Stimulated activated effector memory CD8-positive, alpha-beta T cell treated with anti-CD3 and anti-CD28 coated beads, Interleukin-12 subunit alpha, Interleukin-12 subunit beta, amount 100 ng/mL, for 72 hours (primary cell): Measurements from ENCODE around the gene SMIM28.
"Not testable (repeated sequence)": the region's sequence is repeated elsewhere in the genome, so short reads cannot be mapped to it uniquely, and the experiment has no call there.

Source experiments
- ATAC-seq: fragments of 150-1000 bp; cut with Tn5 transposase; 2 replicates; pipeline ENCODE4 v1.10.0; 2021
- DNase-seq, 2 donors: peaks; one replicate each; pipeline ENCODE4 v3.0.0; 2021 to 2022; ENCODE audit warnings: low spot score in 2 of 2
- H3K27ac Mint-ChIP-seq: one replicate; pipeline ENCODE4 v1.8.0; 2022; ENCODE audit warnings: mild to moderate bottlenecking, mixed read lengths
- H3K36me3 Mint-ChIP-seq: one replicate; pipeline ENCODE4 v1.8.0; 2022; ENCODE audit warnings: mild to moderate bottlenecking, mixed read lengths
- H3K4me1 Mint-ChIP-seq: one replicate; pipeline ENCODE4 v1.8.0; 2022; ENCODE audit warnings: mixed read lengths
- H3K4me3 Mint-ChIP-seq: one replicate; pipeline ENCODE4 v1.8.0; 2022; ENCODE audit warnings: mild to moderate bottlenecking, mixed read lengths
- H3K9me3 Mint-ChIP-seq: one replicate; pipeline ENCODE4 v1.8.0; 2022; ENCODE audit warnings: mixed read lengths

The SMIM28 gene

DNA sequence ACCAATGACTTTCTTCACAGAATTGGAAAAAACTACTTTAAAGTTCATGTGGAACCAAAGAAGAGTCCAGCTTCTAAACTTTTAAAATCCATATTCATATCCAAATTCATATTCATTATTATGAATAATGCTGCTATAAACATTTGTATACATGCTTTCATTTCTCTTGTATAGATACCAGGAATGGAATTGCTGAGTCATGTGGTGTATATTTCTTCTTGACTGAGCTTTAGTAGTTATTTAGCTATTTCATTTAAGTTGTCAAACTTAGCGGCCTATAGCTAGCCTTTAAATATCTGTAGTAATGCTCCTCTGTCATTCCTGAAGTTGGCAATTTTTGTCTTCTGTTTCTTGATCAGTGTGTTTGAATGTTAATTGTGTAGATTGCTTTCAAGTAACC is 19.8 kb upstream of the SMIM28 start:
- H3K36me3 Mint-ChIP-seq, result no peaks in the 10 kb centered on the region
- no peak for DNase-seq
- H3K27ac Mint-ChIP-seq, result no peak overlapping the region
- no peak overlapping the region for H3K4me3 Mint-ChIP-seq
- H3K4me1 Mint-ChIP-seq, result no peaks in the 10 kb centered on the region
- no peak for ATAC-seq
- H3K9me3 Mint-ChIP-seq, result no peaks in the 10 kb centered on the region

DNA sequence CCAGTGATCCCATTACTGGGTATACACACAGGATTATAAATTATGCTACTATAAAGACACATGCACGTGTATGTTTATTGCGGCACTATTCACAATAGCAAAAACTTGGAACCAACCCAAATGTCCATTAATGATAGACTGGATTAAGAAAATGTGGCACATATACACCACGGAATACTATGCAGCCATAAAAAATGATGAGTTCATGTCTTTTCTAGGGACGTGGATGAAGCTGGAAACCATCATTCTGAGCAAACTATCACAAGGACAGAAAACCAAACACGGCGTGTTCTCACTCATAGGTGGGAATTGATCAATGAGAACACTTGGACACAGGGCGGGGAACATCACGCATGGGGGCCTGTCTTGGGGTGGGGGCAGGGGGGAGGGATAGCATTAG is 9.0 kb upstream of the SMIM28 start:
- not testable (repeated sequence) for H3K9me3 Mint-ChIP-seq, H3K36me3 Mint-ChIP-seq, ATAC-seq, H3K27ac Mint-ChIP-seq, H3K4me3 Mint-ChIP-seq, DNase-seq, H3K4me1 Mint-ChIP-seq

DNA sequence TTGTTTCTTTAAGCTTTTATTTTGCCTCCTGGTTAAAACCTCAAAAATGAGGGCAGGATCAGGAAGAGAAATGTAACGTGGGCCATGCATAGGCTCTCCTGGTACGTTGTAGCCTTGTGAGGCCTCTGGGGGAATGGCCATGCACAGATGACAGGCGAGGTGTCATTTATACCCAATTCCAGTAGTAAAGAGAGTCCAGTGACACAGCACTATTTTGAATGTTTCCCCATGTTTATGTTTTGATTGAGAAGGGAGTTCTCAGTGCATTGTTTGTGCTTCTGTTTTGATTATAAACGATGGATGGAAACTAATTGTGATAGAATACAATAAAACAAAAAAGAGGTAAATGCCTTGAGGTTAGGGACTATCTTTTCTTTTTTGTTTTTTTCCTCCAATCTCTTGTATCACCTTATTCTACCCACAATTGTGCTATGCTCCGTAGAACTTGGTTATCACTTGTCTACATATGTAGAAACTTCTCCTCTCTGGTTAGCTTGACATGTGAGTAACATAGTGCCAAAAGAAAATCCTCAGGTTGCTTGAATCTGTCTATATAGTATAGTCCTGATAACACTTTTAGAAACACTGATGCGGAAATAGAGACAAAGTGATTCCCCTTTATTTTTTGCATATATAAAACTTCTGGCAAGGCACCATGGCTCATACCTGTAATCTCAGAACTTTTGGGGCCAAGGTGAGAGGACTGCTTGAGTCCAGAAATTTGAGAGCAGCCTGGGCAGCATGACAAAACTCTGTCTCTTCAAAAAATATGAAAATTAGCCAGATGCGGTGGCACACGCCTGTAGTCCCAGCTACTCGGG is 6.9 kb upstream of the SMIM28 start:
- no peak for DNase-seq
- no peak overlapping the region for H3K27ac Mint-ChIP-seq
- H3K9me3 Mint-ChIP-seq, result no peaks in the 10 kb centered on the region
- no peaks in the 10 kb centered on the region for H3K4me1 Mint-ChIP-seq
- H3K36me3 Mint-ChIP-seq, result no peaks in the 10 kb centered on the region
- ATAC-seq, result no peak
- no peak overlapping the region for H3K4me3 Mint-ChIP-seq

DNA sequence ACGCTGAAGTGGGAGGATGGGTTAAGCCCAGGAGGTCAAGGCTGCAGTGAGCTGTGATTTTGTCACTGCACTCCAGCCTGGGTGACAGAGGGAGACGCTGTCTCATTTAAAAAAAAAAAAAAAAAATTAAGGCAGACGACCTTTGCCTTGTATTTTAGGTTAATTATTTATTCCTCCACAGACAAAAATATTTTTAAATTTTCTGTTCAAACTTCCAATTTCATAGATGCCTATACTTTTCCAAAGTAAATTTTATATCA is 6.3 kb upstream of the SMIM28 start:
- Mint-ChIP-seq H3K4me3 (no peak overlapping the region), H3K36me3 (no peaks in the 10 kb centered on the region), H3K27ac (no peak overlapping the region), H3K9me3 (no peaks in the 10 kb centered on the region), H3K4me1 (no peaks in the 10 kb centered on the region)
- ATAC-seq (no peak), DNase-seq (no peak)

GRCh38 chr6:138371720-138372119 is 6.0 kb upstream of the SMIM28 start:
- DNase-seq (no peak), ATAC-seq (no peak)
- Mint-ChIP-seq H3K27ac (no peak overlapping the region), H3K9me3 (no peaks in the 10 kb centered on the region), H3K4me3 (no peak overlapping the region), H3K36me3 (no peaks in the 10 kb centered on the region), H3K4me1 (no peaks in the 10 kb centered on the region)

DNA sequence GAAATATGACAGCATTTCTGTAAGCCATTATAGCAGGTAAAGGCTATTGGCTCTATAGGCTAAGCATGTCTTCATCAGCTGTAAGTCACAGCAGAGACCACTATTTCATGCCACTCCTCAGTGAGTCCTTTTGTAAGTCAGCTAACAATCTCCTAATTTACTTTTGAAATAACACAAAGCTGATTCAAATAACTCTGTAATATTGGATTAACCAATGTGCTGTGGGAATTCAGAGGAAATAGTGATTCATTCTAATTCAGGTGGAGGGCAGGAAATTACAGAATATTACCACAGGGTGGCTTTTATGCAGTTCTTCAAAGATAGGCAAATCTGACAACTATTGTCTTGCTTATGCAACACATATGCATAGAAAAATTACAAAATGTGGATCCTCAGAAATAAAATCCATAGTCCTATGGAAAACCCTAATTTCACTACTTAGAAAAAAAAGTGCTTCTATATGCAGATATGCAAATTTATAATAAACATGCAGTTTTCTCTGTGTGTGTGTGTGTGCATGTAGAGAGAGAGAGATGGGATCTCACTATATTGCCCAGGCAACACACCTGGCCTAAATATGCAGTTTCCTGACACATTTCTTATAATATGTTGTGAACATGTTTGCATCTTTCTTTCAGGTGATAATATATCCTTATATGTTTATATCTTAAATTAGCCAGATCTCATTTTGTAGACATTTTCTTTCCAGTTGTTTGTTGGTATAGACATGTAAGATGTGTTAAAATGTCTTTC is 4.8 kb upstream of the SMIM28 start:
- no peak for DNase-seq

GRCh38 chr6:138374230-138374629 is 3.5 kb upstream of the SMIM28 start:
- Mint-ChIP-seq H3K36me3 (no peaks in the 10 kb centered on the region), H3K4me1 (no peaks in the 10 kb centered on the region), H3K9me3 (no peaks in the 10 kb centered on the region), H3K4me3 (no peak overlapping the region), H3K27ac (no peak overlapping the region)
- ATAC-seq (no peak), DNase-seq (no peak)

More for the DNA sequence above, 4.8 kb upstream of the SMIM28 start:
- no peak overlapping the region for H3K27ac Mint-ChIP-seq
- no peaks in the 10 kb centered on the region for H3K4me1 Mint-ChIP-seq
- H3K9me3 Mint-ChIP-seq, result no peaks in the 10 kb centered on the region
- H3K36me3 Mint-ChIP-seq, result no peaks in the 10 kb centered on the region
- no peak overlapping the region for H3K4me3 Mint-ChIP-seq
- peak; percentile 57 for ATAC-seq

DNA sequence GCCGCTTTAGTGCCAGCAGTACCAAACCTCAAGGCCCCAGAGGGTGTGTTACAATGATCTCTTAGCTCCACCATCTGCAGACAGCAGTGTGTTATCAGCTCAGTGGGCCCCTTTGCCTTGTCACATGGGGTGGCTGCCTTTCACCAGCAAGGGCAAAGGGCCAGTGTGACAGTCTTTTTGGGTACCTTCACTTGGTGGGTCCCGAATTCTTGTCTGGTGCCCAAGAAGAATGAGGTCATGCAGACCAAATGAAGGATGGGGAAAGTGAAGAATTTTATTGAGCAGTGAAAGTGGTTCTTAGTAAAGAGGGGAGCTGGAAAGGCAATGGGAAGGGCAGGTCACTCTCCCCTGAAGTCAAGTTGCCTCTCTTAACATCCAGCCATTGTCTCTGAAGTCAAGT is 2.9 kb upstream of the SMIM28 start:
- Mint-ChIP-seq H3K36me3 (no peaks in the 10 kb centered on the region), H3K9me3 (no peaks in the 10 kb centered on the region), H3K4me1 (no peaks in the 10 kb centered on the region), H3K4me3 (no peak overlapping the region), H3K27ac (no peak overlapping the region)
- DNase-seq (no peak), ATAC-seq (no peak)

DNA sequence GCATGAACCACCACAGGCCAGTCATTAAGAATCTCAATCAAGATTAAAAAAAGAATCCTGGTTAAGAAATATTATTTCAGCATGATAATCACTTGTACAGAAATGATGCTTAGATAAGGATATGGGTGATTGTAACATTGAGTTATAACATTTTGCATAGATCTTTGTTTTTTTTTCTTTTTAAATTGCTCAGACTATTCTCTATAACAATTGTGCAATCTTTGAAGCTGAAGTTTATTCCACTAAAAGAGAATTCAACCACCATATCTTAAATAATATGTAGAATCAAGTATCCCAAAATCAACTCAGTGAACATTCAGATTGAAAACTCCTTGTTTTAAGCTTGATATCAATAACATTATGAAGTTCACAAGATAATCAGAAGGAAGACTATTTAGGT is 663 bp upstream of the SMIM28 start:
- Mint-ChIP-seq H3K4me1 (no peaks in the 10 kb centered on the region), H3K36me3 (no peaks in the 10 kb centered on the region), H3K9me3 (no peaks in the 10 kb centered on the region), H3K4me3 (no peak overlapping the region), H3K27ac (no peak overlapping the region)
- ATAC-seq (no peak), DNase-seq (no peak)

GRCh38 chr6:138378463-138378862 is 758 bp downstream of the SMIM28 start:
- Mint-ChIP-seq H3K36me3 (no peaks in the 10 kb centered on the region), H3K4me1 (no peaks in the 10 kb centered on the region)

DNA sequence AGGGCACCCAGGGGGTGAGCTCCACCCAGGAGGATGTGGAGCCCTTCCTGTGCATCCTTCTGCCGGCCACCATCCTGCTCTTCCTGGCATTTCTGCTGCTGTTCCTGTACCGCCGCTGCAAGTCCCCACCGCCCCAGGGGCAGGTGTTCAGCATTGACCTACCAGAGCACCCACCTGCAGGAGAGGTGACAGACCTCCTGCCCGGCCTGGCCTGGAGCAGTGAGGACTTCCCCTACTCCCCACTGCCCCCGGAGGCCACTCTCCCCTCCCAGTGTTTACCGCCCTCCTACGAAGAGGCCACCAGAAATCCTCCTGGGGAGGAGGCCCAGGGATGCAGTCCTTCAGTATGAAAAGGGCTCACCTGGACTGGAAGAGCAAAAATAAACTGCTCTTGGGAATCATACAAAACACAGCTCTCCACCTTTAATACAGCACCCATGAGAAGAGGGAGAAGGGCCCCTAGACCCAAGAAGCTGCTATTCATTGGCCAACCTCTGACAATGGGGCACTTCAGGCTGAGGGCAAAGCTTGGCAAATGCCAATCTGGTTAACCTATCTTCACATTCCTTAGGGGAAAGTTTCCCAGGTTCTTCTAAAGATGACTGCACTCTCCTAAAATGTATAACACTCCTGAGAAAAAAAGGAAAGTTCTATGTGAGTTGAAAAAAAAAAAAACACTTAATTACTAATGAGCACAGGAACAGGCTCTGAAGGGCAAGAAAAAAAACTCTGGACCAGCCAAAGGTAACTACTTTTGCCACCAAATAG is 5.0 kb downstream of the SMIM28 start:
- no peaks in the 10 kb centered on the region for H3K4me1 Mint-ChIP-seq
- DNase-seq (no peak), ATAC-seq (peak; percentile 26)
- no peak overlapping the region for H3K4me3 Mint-ChIP-seq
- no peak overlapping the region for H3K27ac Mint-ChIP-seq
- no peaks in the 10 kb centered on the region for H3K36me3 Mint-ChIP-seq
- no peaks in the 10 kb centered on the region for H3K9me3 Mint-ChIP-seq

More at GRCh38 chr6:138378463-138378862, 758 bp downstream of the SMIM28 start:
- Mint-ChIP-seq H3K4me3 (no peak overlapping the region), H3K27ac (no peak overlapping the region), H3K9me3 (no peaks in the 10 kb centered on the region)
- DNase-seq (no peak), ATAC-seq (no peak)

- Mint-ChIP-seq H3K9me3 (no peaks in the 10 kb centered on the region), H3K36me3 (no peaks in the 10 kb centered on the region), H3K27ac (no peak overlapping the region), H3K4me1 (no peaks in the 10 kb centered on the region), H3K4me3 (no peak overlapping the region)
- DNase-seq (no peak), ATAC-seq (no peak)
These were observed 6.1 kb downstream of the SMIM28 start for GRCh38 chr6:138383776-138384175.

GRCh38 chr6:138386897-138387296 is 9.2 kb downstream of the SMIM28 start:
- Mint-ChIP-seq H3K4me1 (no peaks in the 10 kb centered on the region), H3K27ac (no peak overlapping the region), H3K4me3 (no peak overlapping the region), H3K9me3 (no peaks in the 10 kb centered on the region), H3K36me3 (no peaks in the 10 kb centered on the region)
- ATAC-seq (no peak), DNase-seq (no peak)

DNA sequence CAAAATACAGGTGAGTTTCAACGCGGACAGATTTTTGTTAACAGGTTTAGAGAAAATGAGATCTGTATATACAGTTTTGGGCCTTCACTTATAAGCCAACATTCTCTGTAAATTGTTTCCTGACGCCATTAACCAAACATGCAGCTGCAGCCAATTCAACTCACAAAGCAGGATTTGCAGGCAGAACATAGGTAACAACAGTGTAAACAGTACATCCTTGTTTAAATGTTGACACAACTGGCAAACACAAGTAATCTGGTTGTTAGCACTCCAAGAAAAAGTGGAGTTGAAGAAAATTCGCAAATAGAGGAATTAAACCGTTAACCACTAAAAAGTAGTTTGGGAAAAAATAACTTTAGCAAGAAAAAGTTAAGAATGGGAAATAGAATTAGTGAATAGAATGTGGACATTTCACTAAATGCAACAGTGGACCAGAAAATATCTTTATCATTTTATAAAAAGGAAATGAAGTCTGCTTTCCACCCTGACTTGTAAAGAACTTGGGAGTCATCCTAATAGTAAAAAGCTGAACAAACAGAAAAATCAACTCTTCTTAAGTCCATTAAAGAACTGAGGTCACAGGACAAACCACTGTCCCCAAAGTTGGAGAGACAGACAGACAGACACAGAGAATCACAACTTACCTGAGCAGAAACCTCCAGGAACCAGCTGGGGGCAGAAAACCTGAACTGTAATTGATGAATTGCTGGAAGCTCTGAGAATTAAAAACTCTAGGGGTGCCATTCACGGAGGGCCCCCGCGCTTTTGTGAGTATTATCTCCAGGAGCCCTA is 10.1 kb downstream of the SMIM28 start:
- ATAC-seq (no peak), DNase-seq (no peak)
- Mint-ChIP-seq H3K27ac (no peak overlapping the region), H3K36me3 (no peaks in the 10 kb centered on the region), H3K9me3 (no peaks in the 10 kb centered on the region), H3K4me1 (no peaks in the 10 kb centered on the region), H3K4me3 (no peak overlapping the region)

- Mint-ChIP-seq H3K36me3 (no peaks in the 10 kb centered on the region), H3K4me1 (no peaks in the 10 kb centered on the region), H3K9me3 (no peaks in the 10 kb centered on the region), H3K27ac (no peak overlapping the region), H3K4me3 (no peak overlapping the region)
- ATAC-seq (no peak), DNase-seq (no peak)
These were observed 11.8 kb downstream of the SMIM28 start for GRCh38 chr6:138389551-138389950.
